NAMALWA (cell line): ENCODE results near the gene TSEN15.
"Not testable (repeated sequence)": the region's sequence is repeated elsewhere in the genome, so short reads cannot be mapped to it uniquely, and the experiment has no call there.

ENCODE experiments used
- DNase-seq: peaks from one replicate; pipeline ENCODE4 v3.0.0-alpha.2; 2015; ENCODE audit warnings: low spot score

TSEN15 gene

DNA sequence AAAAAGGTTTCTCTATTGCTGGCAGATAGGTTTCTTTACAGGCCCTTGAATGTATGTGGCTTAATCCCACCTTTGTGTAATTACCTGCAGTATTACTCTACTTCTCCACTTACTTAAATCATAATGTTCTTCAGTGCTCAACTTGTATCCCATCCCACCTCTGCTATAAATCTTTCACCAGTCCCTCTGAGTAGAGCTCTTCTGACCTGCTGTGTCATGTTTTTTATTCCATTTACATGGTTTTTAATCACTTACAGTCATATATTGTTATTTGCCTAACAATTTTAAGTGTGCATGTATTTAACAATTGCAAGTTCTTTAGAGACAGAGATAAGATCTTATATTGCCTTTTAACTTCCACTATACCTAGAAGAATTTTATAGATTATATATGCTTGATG, 2.4 kb downstream of the TSEN15 start:
- DNase-seq = no peak

- DNase-seq = no peak
These were observed 5.5 kb downstream of the TSEN15 start for GRCh38 chr1:184056921-184057555.

GRCh38 chr1:184059887-184060286, 8.4 kb downstream of the TSEN15 start:
- no peak for DNase-seq

DNA sequence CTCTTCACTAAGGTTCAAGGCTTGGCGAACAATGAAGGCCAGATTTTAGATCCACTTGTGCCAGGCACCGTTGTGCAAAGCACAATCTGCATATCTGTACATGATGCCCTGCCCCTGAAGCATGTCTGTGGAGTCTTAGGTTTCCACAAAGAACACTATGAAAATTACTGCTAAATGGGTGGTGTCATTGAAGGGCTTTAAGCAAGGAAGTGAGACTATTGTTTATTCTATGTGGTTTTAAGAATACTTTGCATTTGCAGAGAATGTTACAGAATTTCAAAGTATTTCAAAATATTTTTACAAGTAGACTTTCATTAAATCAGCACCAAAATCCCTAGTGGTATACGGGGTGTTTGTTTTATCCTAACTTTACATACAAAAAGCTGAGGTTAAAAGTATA, 8.8 kb downstream of the TSEN15 start:
- no peak for DNase-seq

DNA sequence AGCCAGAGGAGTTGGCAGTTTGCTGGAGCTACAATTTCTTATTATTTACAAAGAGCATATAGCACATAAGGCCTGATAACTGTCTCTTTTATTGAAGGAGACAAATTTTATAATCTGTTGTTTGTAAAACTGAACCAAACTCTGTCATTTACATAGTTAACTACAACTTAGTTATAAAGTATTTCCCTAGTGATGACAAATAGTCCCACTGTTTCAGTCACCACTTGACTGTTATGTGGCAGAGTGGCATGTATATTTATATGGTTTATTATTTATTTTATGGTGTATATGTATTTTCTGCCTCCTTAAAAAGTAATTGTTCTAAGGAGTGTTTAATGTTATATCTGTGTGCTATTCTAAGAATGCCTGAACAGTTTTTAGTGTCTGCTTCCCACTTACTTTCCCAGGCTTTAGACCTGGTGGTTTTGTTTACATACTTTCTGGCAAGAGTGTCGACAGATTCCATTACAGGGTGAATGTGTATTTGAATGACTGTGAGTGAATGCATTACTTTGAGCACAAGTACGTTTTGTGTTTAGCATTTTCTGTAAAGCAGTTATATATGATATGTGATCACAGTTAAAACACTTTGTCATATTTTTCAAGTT, 10.0 kb downstream of the TSEN15 start:
- no peak for DNase-seq

- DNase-seq = no peak
These were observed 11.2 kb downstream of the TSEN15 start for GRCh38 chr1:184062640-184063286.

DNA sequence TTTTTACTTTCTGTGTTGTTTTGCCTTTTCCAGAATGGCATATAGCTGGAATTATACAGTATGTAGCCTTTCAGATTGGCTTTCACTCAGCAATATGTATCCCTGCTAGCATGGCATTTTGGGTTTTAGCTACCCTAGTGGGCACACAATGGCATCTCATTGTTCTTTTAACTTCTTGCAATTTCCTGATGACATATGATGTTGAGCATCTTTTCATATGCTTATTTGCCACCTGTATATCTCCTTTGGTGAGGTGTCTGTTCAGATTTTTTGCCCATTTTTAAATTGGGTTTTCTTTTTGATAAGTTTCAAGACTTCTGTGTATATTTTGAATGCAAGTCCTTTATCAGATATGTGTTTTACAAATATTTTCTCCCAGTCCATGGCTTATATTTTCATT, 14.0 kb downstream of the TSEN15 start:
- no peak for DNase-seq

GRCh38 chr1:184068354-184068753, 16.8 kb downstream of the TSEN15 start:
- DNase-seq = no peak

DNA sequence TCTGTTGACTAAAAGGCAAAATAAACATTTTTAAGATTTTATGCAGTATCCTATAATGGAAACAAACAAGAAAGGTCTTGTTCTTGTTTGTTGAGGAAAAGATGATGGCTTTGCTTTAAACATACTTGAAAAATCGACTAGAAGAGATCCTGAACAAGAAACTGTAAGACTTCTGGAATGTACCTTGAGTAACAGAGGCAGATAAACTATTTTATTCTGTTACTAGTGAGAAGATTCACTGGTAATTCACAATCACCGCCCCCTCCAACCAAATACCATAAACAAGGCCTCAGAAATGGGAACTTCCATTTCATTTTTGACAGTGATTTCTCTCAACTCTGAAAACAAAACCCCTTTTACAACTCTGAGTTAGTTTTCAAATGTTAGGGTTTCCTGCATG, 18.1 kb downstream of the TSEN15 start:
- DNase-seq = no peak

- DNase-seq = no peak
These were observed 20.8 kb downstream of the TSEN15 start for GRCh38 chr1:184072376-184072775.

GRCh38 chr1:184074383-184074782, 22.9 kb downstream of the TSEN15 start:
- DNase-seq = no peak

DNA sequence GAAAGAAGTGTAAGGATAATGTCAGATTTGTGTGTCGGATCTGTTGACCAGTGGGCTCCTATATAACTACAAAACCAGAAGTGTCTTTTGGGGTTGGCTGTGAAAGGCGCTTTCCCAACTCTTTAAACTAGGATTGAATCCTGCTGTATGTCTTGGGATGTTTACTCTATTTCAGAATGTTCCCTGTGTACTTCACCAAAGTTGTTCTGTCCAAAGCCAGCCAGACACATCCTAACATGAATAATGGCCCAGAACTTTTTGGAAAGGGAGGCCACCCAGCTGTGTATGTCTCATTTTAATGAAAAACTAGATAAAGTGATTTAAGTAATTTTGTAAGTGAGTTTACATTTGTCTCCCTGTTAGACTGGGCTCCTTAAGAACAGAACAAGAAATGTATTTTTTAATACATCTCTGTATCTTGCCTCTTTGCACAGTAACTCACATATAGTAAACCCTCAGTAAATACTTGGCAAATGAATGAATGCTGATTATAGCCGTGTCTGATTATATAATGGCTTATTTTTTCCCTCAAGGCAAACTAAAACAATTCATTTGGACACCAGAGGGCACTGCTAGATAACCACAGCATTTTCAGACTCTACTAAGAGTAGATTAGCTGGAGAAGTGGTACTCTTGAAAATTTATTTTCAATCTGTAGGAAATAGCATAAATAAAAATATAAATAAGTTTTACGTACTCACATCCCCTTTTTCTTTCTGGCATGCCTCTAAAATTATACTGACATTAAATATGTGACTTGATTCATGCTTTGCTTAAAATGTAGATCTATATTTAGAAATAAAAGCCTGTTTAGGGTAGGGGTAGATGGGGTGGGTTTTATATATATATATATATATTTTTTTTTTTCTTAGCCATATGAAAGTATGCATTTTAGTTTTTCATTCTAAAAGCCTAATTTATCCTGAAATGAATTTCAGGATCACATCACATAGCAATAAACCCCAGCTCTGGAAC, 23.8 kb downstream of the TSEN15 start:
- peak; percentile 74 for DNase-seq

DNA sequence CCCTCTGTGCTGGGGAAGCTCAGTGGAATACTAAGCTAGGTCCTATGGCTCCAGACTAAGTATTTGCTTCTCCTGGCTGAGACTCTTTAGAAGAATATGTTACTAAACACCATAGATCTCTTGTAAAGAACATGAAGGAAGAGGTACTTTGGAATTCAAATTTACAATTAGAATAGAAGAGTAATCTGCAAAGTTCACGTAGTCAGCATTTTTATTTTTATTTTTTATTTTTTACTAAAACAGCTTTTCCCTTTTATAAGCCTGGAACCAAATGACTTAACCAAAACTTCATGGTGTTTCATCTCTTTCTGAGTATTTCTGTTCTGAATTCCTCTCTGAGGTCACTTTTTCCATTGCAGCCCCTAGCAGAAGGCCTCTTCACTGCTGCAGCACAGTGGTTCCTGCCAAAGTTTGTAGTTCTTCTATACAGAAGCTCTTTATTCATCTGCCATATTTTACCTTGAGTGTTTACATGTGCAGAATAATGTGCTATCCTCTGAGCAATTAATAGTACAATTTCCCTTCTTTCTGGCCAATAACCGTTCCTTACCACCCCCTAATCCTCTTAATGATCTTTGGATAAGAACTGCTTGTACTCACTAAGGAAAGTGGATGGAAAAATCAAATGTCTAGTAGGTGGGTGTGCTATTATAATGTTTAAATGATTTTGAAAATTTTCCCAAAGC, 27.2 kb downstream of the TSEN15 start:
- no peak for DNase-seq

DNA sequence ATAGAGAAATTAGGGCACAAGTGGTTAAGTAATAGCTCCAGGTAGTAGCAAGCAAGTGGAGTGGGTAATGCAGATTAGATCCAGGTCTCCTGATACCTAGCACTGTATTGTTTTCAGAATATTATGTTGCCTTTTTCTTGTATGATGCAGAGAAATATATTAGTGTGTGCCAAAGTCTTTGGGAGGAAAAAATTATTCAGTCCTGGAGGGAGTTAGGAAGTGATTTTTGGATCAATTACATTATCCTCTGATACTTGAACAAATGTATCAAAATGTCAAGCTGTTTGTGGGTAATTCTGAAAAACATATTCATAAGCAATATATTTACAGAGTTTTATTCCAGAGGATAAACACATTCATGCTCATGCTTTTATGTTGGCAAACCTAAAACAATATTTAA, 28.8 kb downstream of the TSEN15 start:
- DNase-seq = no peak

DNA sequence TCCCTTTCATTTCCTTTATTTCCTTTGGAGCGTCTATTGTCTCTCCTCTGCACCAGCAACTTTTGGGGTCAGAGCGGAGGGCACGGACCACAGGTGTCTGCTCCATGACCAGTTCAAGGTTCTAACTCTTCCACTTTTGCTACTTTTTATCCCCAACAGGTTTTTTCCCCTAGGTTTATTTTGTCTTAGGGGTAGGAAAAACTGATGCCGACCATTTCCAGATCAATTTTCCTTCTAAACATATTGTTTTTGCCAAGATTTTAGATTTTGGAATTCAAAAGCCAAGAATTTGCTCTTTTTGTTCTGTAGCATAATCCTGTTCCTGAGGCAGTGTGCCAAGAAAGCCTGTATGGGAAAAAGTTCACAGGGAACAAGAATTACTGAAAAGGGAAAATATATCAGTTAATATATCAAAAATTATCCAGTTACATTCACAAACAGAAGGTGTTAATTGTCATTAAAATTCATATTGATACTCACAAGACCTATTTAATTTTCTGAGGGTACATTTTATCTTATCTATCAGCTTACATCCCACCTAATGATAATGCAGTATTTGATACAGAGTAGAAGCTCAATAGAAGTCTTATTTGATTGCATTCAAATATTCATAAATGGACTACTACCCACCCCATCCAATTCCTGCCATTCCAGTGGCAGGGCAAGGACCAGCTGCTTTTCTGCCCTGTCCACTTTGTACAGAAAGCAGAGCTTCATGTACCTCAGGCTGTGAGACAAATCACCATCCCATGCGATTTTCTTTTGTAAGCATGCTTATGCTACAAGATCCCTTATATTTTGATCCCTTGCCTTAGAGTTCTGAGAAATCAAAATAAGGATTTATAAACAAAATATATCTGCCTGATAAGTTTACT, 31.2 kb downstream of the TSEN15 start:
- DNase-seq = no peak

DNA sequence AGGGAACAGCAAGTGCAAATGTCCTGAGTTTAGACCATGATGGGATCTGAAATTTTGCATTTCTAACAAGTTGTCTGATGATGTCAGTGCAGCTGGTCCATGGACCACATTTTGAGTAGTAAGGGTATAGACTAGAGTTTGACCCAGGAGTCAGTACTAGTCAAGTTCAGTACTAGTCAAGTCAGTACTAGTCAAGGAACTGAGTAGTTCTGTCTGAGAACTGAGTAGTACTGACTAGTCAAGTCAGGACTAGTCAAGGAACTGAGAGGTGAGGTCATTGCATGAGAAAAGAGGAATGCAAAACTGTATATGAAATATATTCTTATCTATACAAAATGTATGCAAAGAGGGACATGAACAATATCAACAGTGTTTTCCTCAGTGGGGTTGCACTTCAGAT, 34.1 kb downstream of the TSEN15 start:
- DNase-seq = no peak

DNA sequence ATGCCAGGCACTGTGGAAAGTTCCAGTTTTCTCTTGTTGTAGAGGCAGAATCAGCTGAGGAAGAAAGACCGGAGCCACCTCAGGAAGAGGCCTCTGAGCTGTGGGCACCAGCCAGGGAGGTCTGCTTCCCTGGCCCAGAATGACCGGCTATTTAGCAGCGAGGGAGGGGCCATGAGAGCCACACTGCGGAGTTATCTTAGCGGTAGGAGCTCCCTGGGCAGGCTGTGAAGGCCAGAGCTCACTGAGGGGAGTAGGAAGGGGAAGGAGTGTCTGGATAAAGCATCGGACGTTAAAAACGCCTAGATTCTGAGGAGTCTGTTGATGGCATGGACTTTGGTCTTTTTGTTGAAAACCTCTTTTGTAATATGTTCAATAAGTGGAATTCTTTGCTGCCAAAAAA, 36.5 kb downstream of the TSEN15 start:
- DNase-seq = no peak

DNA sequence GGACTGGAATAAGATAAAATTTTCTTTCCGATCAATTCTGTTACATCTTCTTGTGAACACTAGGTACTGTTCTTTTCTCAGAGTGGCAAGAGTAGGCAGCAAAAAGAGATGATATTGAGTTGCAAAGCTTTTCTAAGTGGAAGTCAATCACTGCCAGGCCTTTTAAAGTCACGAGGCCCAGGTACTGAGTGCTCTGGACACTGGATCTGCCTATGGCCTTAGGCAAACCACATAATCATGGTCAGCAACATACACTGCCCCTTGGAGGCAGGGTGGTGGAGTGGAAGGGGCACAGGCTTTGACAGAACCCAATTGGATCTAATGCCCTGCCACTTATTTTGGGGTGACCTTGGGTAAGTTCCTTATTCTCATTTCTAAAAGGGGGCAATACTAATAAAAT, 41.5 kb downstream of the TSEN15 start:
- DNase-seq = no peak

DNA sequence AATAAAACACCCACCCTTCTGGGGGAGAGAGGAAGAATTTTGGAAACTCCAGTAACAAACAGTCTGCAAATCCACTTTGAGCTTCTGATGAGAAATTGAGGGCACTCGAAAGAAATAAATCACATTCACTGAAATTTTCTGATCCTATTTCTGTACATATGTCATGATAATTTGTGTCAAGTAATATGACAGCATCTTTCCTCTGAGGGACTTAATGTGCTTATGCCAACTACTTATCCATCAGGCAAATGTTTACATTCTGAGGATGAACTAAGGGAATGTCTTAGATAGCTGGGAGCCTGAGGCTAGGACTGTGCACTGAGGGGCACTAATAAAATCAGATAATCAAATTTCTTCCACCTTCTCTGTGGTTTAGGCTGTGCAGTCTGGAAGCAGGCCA, 44.5 kb downstream of the TSEN15 start:
- no peak for DNase-seq

GRCh38 chr1:184096580-184096979, 45.0 kb downstream of the TSEN15 start:
- DNase-seq = not testable (repeated sequence)

GRCh38 chr1:184101141-184101540, 49.6 kb downstream of the TSEN15 start:
- DNase-seq = no peak
